GM18511 (cell line): ENCODE data around the gene TRAPPC6A.

ENCODE experiments used
- ATAC-seq: cut with Tn5 transposase; IDR thresholded peaks from one replicate; pipeline ENCODE4 v1.9.1; 2021; ENCODE audit warnings: mild to moderate bottlenecking, moderate library complexity; ENCODE audit not compliant: unreplicated experiment

Gene TRAPPC6A

GRCh38 chr19:45186509-45187334 is 8.7 kb upstream of the TRAPPC6A start:
- no peak for ATAC-seq

- ATAC-seq, result no peak
Measured at GRCh38 chr19:45184115-45184514, 6.1 kb upstream of the TRAPPC6A start.

- ATAC-seq, result no peak
Measured at GRCh38 chr19:45182758-45183157, 4.7 kb upstream of the TRAPPC6A start.

- ATAC-seq, result no peak
Measured at GRCh38 chr19:45180936-45181335, 2.9 kb upstream of the TRAPPC6A start.

- ATAC-seq, result no peak
Measured at GRCh38 chr19:45179892-45180370, 1.9 kb upstream of the TRAPPC6A start.

GRCh38 chr19:45179072-45179891 is 1.2 kb upstream of the TRAPPC6A start:
- ATAC-seq, result no peak

GRCh38 chr19:45178262-45179071 is 430 bp upstream of the TRAPPC6A start, which contains the start of gene BLOC1S3:
BLOC1S3 (plus strand) TSS chr19:45178784; CDS start chr19:45179297, 513 bp downstream.
- ATAC-seq, result peak; percentile 84

GRCh38 chr19:45175515-45176345 is 2.3 kb downstream of the TRAPPC6A start:
- ATAC-seq, result no peak

GRCh38 chr19:45173816-45174215 is 4.2 kb downstream of the TRAPPC6A start:
- ATAC-seq, result no peak

- no peak for ATAC-seq
Measured at GRCh38 chr19:45172611-45173208, 5.3 kb downstream of the TRAPPC6A start.

- ATAC-seq, result no peak
Measured at GRCh38 chr19:45172173-45172572, 5.9 kb downstream of the TRAPPC6A start.

- no peak for ATAC-seq
Measured at GRCh38 chr19:45171211-45171623, 6.8 kb downstream of the TRAPPC6A start.

GRCh38 chr19:45170146-45171106 is 7.6 kb downstream of the TRAPPC6A start:
- no peak for ATAC-seq

- no peak for ATAC-seq
Measured at GRCh38 chr19:45169602-45170001, 8.4 kb downstream of the TRAPPC6A start.

GRCh38 chr19:45168767-45169351 is 9.2 kb downstream of the TRAPPC6A start:
- no peak for ATAC-seq

GRCh38 chr19:45166723-45167252 is 11.2 kb downstream of the TRAPPC6A start:
- ATAC-seq, result no peak

- ATAC-seq, result peak; percentile 81
Measured at GRCh38 chr19:45164577-45165335, 13.3 kb downstream of the TRAPPC6A start.
